Transverse colon (tissue), 3 donors: ENCODE data around the gene RETREG1.

Source experiments
- CTCF ChIP-seq, 5 experiments: fragments of 200-600 bp in 3 of 5; fragments of 450-650 bp in 2 of 5; sonication (generic) in 3 of 5; IDR thresholded peaks; 1 replicate in 2 of 5; 2 replicates in 3 of 5; pipeline ENCODE4 v1.5.1; 2016 to 2017; ENCODE audit warnings: antibody characterized with exemption in 5 of 5, inconsistent platforms in 3 of 5, mild to moderate bottlenecking in 2 of 5, moderate library complexity in 1 of 5
- EP300 ChIP-seq: sonication (generic); formaldehyde crosslinking; IDR thresholded peaks from one replicate; pipeline ENCODE4 v1.6.1; 2017; ENCODE audit warnings: antibody characterized with exemption, low read depth
- POLR2A ChIP-seq: fragments of 450-650 bp; IDR thresholded peaks from one replicate; pipeline ENCODE4 v1.6.1; 2016; ENCODE audit warnings: antibody characterized with exemption, mild to moderate bottlenecking, moderate library complexity

GRCh38 chr5:16505904-16506303 is 110.9 kb downstream of the RETREG1 start:
- no peak for TF ChIP-seq CTCF (IDR thresholded peaks at IDR 0.05)
- TF ChIP-seq POLR2A: no peak
- no peak for TF ChIP-seq EP300
